Stomach (tissue), 4 donors: ENCODE measurements around the gene SMIM24.

Experiments
- EP300 ChIP-seq: sonication (generic); formaldehyde crosslinking; IDR thresholded peaks from one replicate; pipeline ENCODE4 v1.6.1; 2017; ENCODE audit warnings: antibody characterized with exemption
- TF ChIP-seq, protein P1 (sequence below), 7 experiments: fragments of 450-650 bp in 4 of 7; fragments of 200-600 bp in 3 of 7; sonication (generic) in 3 of 7; IDR thresholded peaks; one replicate each; pipeline ENCODE4 v1.5.1; 2016 to 2019; ENCODE audit warnings: antibody characterized with exemption in 7 of 7, control low read depth in 2 of 7, mild to moderate bottlenecking in 1 of 7

GRCh38 chr19:3431760-3432397 is 48.4 kb downstream of the SMIM24 start:
- TF ChIP-seq, protein P1, sequence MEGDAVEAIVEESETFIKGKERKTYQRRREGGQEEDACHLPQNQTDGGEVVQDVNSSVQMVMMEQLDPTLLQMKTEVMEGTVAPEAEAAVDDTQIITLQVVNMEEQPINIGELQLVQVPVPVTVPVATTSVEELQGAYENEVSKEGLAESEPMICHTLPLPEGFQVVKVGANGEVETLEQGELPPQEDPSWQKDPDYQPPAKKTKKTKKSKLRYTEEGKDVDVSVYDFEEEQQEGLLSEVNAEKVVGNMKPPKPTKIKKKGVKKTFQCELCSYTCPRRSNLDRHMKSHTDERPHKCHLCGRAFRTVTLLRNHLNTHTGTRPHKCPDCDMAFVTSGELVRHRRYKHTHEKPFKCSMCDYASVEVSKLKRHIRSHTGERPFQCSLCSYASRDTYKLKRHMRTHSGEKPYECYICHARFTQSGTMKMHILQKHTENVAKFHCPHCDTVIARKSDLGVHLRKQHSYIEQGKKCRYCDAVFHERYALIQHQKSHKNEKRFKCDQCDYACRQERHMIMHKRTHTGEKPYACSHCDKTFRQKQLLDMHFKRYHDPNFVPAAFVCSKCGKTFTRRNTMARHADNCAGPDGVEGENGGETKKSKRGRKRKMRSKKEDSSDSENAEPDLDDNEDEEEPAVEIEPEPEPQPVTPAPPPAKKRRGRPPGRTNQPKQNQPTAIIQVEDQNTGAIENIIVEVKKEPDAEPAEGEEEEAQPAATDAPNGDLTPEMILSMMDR (IDR thresholded peaks at IDR 0.05) = no peak
- no peak for TF ChIP-seq EP300
